ENCODE data around the gene WDR33. TPM values are rescaled to one million over a fixed set of nuclear protein-coding genes. Genes with fewer than 3 reads are reported as not detected.

WDR33 gene
- total and polyA plus RNA-seq, 4 experiments from 2014 or later, result 19.4 to 86.2 (median 70.4) TPM

DNA sequence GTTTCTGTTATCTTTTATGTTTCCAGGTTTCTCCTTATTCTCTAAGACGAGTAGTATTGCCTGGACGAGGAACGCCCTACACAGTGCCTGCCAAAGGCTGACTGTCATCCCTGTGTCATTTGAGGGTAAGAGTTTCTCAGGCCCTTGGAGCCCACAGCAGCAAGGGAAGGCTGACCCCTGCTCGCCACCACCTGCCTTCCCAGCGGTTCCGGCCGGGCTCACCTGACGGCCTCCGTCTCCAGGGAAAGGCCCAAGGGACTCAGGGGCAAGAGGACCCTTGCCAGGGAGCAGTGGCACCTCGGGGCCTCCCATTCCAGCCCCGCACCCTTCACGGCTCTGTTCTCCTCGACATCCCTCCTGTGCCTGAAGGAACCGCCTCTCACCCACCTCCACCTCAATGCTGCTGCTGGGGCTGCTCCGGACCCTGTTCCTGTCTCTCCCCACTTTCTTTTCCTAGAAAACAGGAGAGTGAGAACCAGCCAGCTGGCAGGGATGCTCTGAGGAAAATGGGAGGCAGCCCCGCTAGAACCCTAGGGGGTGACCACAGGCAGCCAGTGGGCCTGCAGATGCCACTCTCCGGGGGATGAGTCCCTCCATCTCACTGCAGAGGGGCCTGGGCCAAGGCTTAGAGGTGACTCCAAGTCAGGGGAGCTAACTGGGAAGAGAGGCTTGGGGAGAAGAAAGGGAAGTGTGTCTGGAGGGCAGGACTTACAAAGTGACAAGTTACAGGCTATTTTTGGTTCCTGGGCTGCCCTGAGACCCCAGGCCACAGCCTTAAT is 137.5 kb downstream of the WDR33 start:
- DNase-seq, result no peak

DNA sequence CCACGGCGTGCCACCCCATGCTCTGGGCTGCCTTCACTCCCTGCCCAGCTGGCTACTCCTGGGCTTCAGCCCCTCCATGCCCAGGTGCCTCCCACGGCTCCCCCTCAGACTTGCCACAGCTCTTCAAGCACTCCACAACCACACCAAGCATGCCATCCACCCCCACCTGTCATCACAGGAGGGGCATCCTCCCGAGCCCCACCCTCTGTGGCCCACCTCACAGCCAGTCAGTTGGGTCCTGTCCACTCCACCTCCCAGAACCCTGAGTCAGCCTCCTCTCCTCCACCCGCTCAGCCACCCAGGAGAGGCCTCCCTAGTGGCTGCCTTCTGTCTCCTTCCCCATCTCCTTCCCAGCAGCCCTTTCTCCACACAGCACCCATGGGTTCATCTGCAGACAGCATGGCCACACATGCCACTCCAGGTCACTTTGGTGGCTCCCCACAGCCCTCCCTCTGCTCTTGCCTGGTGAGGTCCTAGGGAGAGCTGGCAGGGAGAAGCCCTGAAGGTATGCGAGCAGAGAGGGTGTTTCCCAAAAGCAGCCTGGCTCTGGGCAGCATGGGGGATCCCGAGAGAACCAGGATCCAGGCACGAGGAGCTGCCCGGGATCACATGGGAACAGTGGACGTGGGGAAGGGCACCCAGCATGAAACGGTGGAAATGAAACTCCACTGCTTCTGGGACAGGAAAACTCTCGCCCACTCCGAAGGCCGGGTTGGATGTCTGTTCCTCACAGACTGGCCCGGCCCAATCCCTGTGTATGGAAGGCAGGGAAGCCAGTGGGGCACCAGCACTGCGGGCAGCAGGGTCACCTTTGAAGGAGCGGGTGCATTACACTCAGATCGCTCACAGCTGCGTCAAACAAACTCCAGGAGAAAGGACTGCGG is 138.4 kb downstream of the WDR33 start:
- no peaks in the 10 kb centered on the region for H3K36me3 Mint-ChIP-seq
- ChIA-PET CTCF (ENCODE audit: partially characterized antibody) (interaction anchor here (0.9 kb wide), 1 partner anchor 8 kb away, joined by 3 read pairs; no protein-coding TSS in a partner anchor), POLR2A (ENCODE audit: partially characterized antibody) (no interaction called here)
- peak overlapping the region in 2 of 8 donors; percentile 9 to 21 for H3K4me3 Mint-ChIP-seq
- intact Hi-C loops (cut with micrococcal nuclease), result no loop called here
- peaks cover 39% of the 10 kb centered on the region in 2 donors for H3K27me3 Mint-ChIP-seq
- peaks cover 0 to 6% (median 0%) of the 10 kb centered on the region in 8 donors for H3K9me3 Mint-ChIP-seq
- no peak overlapping the region for H3K27ac ChIP-seq (ENCODE audit: low read depth, low read length)
- H3K27ac Mint-ChIP-seq, result no peak overlapping the region
- no peaks in the 10 kb centered on the region for H3K36me3 ChIP-seq (ENCODE audit: insufficient read depth, low read length)
- peaks cover 10% of the 10 kb centered on the region for H3K27me3 ChIP-seq (ENCODE audit: insufficient read depth, low read length)
- no peak overlapping the region for H3K4me3 ChIP-seq (ENCODE audit: low read length in 2 of 2)
- peaks cover 2 to 13% (median 6%) of the 10 kb centered on the region in 4 donors for H3K4me1 Mint-ChIP-seq
- no peaks in the 10 kb centered on the region for H3K9me3 ChIP-seq (ENCODE audit: control insufficient read depth in 1 of 2, low read length in 2 of 2)
- DNase-seq, result no peak
- H3K4me1 ChIP-seq (ENCODE audit: insufficient read depth, low read length), result peaks cover 4% of the 10 kb centered on the region

More for the DNA sequence above, 137.5 kb downstream of the WDR33 start:
- Mint-ChIP-seq H3K4me3 (peak overlapping the region in 7 of 8 donors; percentile 22 to 83 (median 76)), H3K27me3 (peaks cover 41 to 44% of the 10 kb centered on the region in 2 donors), H3K36me3 (no peaks in the 10 kb centered on the region), H3K9me3 (peaks cover 0 to 6% (median 0%) of the 10 kb centered on the region in 8 donors), H3K27ac (no peak overlapping the region), H3K4me1 (peaks cover 2 to 13% (median 6%) of the 10 kb centered on the region in 4 donors)
- intact Hi-C loops (cut with micrococcal nuclease), result no loop called here
- H3K9me3 ChIP-seq (ENCODE audit: control insufficient read depth in 1 of 2, low read length in 2 of 2), result no peaks in the 10 kb centered on the region
- no peak overlapping the region for H3K4me3 ChIP-seq (ENCODE audit: low read length in 2 of 2)
- peaks cover 4% of the 10 kb centered on the region for H3K4me1 ChIP-seq (ENCODE audit: insufficient read depth, low read length)
- ChIA-PET POLR2A (ENCODE audit: partially characterized antibody) (no interaction called here), CTCF (ENCODE audit: partially characterized antibody) (no interaction called here)
- peaks cover 10% of the 10 kb centered on the region for H3K27me3 ChIP-seq (ENCODE audit: insufficient read depth, low read length)
- H3K36me3 ChIP-seq (ENCODE audit: insufficient read depth, low read length), result no peaks in the 10 kb centered on the region
- no peak overlapping the region for H3K27ac ChIP-seq (ENCODE audit: low read depth, low read length)

DNA sequence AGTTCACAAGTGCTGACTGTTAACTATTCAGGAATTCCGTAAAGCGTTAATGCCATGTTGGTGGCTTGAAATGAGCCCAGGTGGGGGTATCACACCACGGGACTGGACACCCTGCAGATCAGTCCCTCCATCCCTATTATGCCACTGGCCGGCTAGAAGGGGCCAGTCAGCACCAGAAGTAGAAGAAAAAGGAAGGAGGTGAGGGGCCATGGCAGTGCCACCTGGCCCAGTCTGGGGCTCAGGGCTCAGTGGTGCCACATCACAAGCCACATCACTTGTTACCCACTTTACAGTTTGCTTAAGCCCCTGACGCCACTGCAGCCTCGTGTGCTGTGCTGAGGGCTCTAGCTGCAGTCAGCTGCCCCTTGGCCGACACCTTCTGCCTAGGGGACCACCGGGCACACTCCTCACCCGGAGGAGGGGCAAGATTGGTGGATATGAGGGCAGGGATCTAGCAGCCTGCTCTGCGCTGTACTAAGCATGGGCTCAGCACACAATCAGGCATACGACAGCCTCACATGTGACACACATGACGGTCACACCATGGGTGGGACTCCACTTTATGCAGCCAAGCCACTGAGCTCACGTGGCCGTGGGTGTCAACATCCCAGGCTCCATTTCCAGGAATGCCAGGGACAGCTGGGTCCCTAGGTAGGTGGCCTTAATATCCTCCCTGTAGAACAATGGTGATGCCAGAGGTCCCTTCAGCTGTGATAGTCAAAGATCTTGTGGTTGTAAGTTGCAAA is 139.2 kb downstream of the WDR33 start:
- Histone ChIP-seq H3K27ac (ENCODE audit: low read depth, low read length) (no peak overlapping the region), H3K4me1 (ENCODE audit: insufficient read depth, low read length) (peaks cover 4% of the 10 kb centered on the region), H3K4me3 (ENCODE audit: low read length in 2 of 2) (no peak overlapping the region), H3K36me3 (ENCODE audit: insufficient read depth, low read length) (no peaks in the 10 kb centered on the region), H3K27me3 (ENCODE audit: insufficient read depth, low read length) (peaks cover 10% of the 10 kb centered on the region), H3K9me3 (ENCODE audit: control insufficient read depth in 1 of 2, low read length in 2 of 2) (no peaks in the 10 kb centered on the region)
- DNase-seq, result no peak
- H3K27ac Mint-ChIP-seq, result no peak overlapping the region
- peaks cover 39 to 42% of the 10 kb centered on the region in 2 donors for H3K27me3 Mint-ChIP-seq
- peak overlapping the region in 1 of 8 donors; percentile 35 for H3K4me3 Mint-ChIP-seq
- H3K4me1 Mint-ChIP-seq, result peaks cover 2 to 13% (median 6%) of the 10 kb centered on the region in 4 donors
- H3K9me3 Mint-ChIP-seq, result peaks cover 0 to 6% (median 0%) of the 10 kb centered on the region in 8 donors
- POLR2A ChIA-PET (ENCODE audit: partially characterized antibody), result no interaction called here
- H3K36me3 Mint-ChIP-seq, result no peaks in the 10 kb centered on the region
- CTCF ChIA-PET (ENCODE audit: partially characterized antibody), result interaction anchor here (0.9 kb wide), 1 partner anchor 9 kb away, joined by 3 read pairs; no protein-coding TSS in a partner anchor
- intact Hi-C loops (cut with micrococcal nuclease), result no loop called here

DNA sequence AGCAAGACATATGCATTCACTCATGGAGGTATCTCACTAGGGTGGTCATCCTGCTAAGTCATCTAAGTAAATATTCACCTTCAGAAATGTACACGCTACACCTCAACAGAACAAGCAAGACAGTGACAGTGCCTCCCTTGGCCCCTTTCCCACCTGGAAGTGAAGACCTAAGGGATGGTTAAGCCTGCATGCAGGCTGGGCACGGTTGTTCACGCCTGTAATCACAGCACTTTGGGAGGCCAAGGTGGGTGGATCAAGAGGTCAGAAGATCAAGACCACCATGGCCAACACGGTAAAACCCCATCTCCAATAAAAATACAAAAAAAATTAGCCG is 140.0 kb downstream of the WDR33 start:
- intact Hi-C loops (cut with micrococcal nuclease), result no loop called here
- no peak for DNase-seq
- Histone ChIP-seq H3K9me3 (ENCODE audit: control insufficient read depth in 1 of 2, low read length in 2 of 2) (no peaks in the 10 kb centered on the region), H3K4me3 (ENCODE audit: low read length in 2 of 2) (no peak overlapping the region), H3K4me1 (ENCODE audit: insufficient read depth, low read length) (peaks cover 4% of the 10 kb centered on the region), H3K27me3 (ENCODE audit: insufficient read depth, low read length) (peaks cover 10% of the 10 kb centered on the region), H3K27ac (ENCODE audit: low read depth, low read length) (no peak overlapping the region), H3K36me3 (ENCODE audit: insufficient read depth, low read length) (no peaks in the 10 kb centered on the region)
- POLR2A ChIA-PET (ENCODE audit: partially characterized antibody), result no interaction called here
- no peaks in the 10 kb centered on the region for H3K36me3 Mint-ChIP-seq
- H3K4me1 Mint-ChIP-seq, result peaks cover 2 to 10% (median 6%) of the 10 kb centered on the region in 4 donors
- CTCF ChIA-PET (ENCODE audit: partially characterized antibody), result no interaction called here
- H3K9me3 Mint-ChIP-seq, result peaks cover 0 to 6% (median 0%) of the 10 kb centered on the region in 8 donors
- H3K27me3 Mint-ChIP-seq, result peaks cover 38 to 44% of the 10 kb centered on the region in 2 donors
- H3K27ac Mint-ChIP-seq, result no peak overlapping the region
- H3K4me3 Mint-ChIP-seq, result peak overlapping the region in 1 of 8 donors; percentile 20

DNA sequence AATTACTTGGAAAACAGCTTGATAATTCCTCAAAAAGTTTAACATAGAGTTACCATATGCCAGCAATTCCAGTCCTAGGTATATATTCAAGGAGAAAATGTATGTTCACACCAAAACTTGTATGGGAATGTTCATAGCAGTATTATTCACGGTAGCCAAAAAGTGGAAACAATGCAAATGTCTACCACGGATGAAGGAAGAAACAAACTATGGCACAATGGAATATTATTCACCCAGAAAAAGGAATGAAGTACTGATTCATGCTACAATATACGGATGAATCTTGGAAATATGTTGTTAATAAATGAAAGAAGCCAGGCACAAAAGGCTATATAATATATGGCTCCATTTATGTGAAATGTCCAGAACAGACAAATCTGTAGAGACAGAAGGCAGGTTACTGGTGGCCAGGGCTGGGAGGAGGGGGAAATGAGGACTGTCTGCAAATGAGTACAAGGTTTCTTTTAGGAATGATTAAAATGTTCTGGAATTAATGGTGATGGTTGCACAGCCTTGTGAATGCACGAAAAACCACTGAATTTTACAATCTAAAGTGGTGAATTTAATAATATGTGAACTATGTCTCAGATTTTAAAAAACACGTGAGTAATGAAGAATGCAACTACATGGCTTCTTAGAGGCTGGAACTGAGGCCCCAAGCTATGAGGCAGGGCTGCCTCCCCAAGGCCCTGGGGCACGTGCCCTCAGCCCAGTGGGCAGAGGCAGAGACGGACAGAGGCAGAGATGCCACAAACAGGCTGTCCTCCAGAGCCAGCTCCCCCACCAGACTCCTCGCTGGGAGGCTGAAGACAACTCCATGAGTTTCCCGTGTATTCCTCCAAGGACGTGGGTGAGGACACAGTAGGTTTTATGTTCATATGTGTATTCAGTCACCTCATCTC is 140.7 kb downstream of the WDR33 start:
- Histone ChIP-seq H3K9me3 (ENCODE audit: control insufficient read depth in 1 of 2, low read length in 2 of 2) (no peaks in the 10 kb centered on the region), H3K36me3 (ENCODE audit: insufficient read depth, low read length) (no peaks in the 10 kb centered on the region), H3K4me1 (ENCODE audit: insufficient read depth, low read length) (peaks cover 4% of the 10 kb centered on the region), H3K27me3 (ENCODE audit: insufficient read depth, low read length) (peaks cover 10% of the 10 kb centered on the region), H3K27ac (ENCODE audit: low read depth, low read length) (no peak overlapping the region), H3K4me3 (ENCODE audit: low read length in 2 of 2) (no peak overlapping the region)
- ChIA-PET CTCF (ENCODE audit: partially characterized antibody) (no interaction called here), POLR2A (ENCODE audit: partially characterized antibody) (no interaction called here)
- Mint-ChIP-seq H3K27ac (no peak overlapping the region), H3K4me3 (peak overlapping the region in 1 of 8 donors; percentile 20), H3K27me3 (peaks cover 35 to 46% of the 10 kb centered on the region in 2 donors), H3K36me3 (no peaks in the 10 kb centered on the region), H3K4me1 (peaks cover 0 to 5% (median 4%) of the 10 kb centered on the region in 4 donors), H3K9me3 (peaks cover 0 to 6% (median 0%) of the 10 kb centered on the region in 8 donors)
- intact Hi-C loops (cut with micrococcal nuclease), result no loop called here
- no peak for DNase-seq

DNA sequence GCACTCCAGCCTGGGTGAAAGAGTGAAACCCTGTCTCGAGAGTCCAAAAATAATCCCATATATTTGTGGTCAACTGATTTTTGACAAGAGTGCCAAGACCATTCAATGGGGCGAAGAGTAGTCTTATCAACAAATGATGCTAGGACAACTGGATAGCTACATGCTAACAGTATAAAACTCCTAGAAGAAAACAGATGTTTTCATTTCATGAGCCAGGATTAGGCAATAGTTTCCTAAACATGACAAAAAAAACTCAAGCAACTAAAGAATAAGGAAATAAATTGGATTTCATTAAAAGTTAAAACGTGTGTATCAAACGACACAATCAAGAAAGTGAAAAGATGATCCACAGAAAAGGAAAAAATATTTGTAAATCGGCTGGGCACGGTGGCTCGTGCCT is 141.9 kb downstream of the WDR33 start:
- H3K27me3 Mint-ChIP-seq, result peaks cover 32 to 49% of the 10 kb centered on the region in 2 donors
- Histone ChIP-seq H3K4me3 (ENCODE audit: low read length in 2 of 2) (no peak overlapping the region), H3K27ac (ENCODE audit: low read depth, low read length) (no peak overlapping the region), H3K4me1 (ENCODE audit: insufficient read depth, low read length) (no peaks in the 10 kb centered on the region), H3K36me3 (ENCODE audit: insufficient read depth, low read length) (no peaks in the 10 kb centered on the region), H3K27me3 (ENCODE audit: insufficient read depth, low read length) (peaks cover 15% of the 10 kb centered on the region), H3K9me3 (ENCODE audit: control insufficient read depth in 1 of 2, low read length in 2 of 2) (no peaks in the 10 kb centered on the region)
- H3K9me3 Mint-ChIP-seq, result peaks cover 0 to 6% (median 0%) of the 10 kb centered on the region in 8 donors
- ChIA-PET CTCF (ENCODE audit: partially characterized antibody) (no interaction called here), POLR2A (ENCODE audit: partially characterized antibody) (no interaction called here)
- intact Hi-C loops (cut with micrococcal nuclease), result no loop called here
- no peak overlapping the region for H3K27ac Mint-ChIP-seq
- DNase-seq, result no peak
- no peaks in the 10 kb centered on the region for H3K36me3 Mint-ChIP-seq
- H3K4me3 Mint-ChIP-seq, result no peak overlapping the region
- no peaks in the 10 kb centered on the region for H3K4me1 Mint-ChIP-seq

All from CD4-positive, alpha-beta memory T cell (primary cell).